IPS DF 6.9 (cell line): ENCODE data around the gene TMEM132C.

Source experiments
- DNase-seq: peaks from one replicate; pipeline ENCODE4 v3.0.0-alpha.2; 2013; ENCODE audit warnings: low read depth, low spot score
- H3K27ac ChIP-seq: one replicate; pipeline ENCODE4 v1.5.1; 2013; ENCODE audit warnings: low read length, control low read depth
- H3K27me3 ChIP-seq: 2 replicates; pipeline ENCODE4 v1.6.1; 2013; ENCODE audit warnings: mild to moderate bottlenecking, low read length; ENCODE audit not compliant: control insufficient read depth, insufficient read depth
- H3K36me3 ChIP-seq: 2 replicates; pipeline ENCODE4 v1.6.1; 2013; ENCODE audit warnings: low read length; ENCODE audit not compliant: control insufficient read depth, insufficient read depth
- H3K4me1 ChIP-seq: 2 replicates; pipeline ENCODE4 v1.6.1; 2013; ENCODE audit warnings: low read length; ENCODE audit not compliant: control insufficient read depth, insufficient read depth
- H3K4me3 ChIP-seq: 2 replicates; pipeline ENCODE4 v1.5.1; 2013; ENCODE audit warnings: mild to moderate bottlenecking, low read length
- H3K9me3 ChIP-seq: 2 replicates; pipeline ENCODE4 v1.6.1; 2013; ENCODE audit warnings: low read length, inconsistent platforms; ENCODE audit not compliant: control insufficient read depth, insufficient read depth
- WGBS: extraction: QIAGEN DNeasy Blood & Tissue Kit; methylation state at CpG from one replicate; pipeline ENCODE4 v1.1.7; 2013; ENCODE audit warnings: mixed read lengths, missing lambda C conversion rate; ENCODE audit not compliant: insufficient read length, insufficient coverage; 5-methylcytosine and 5-hydroxymethylcytosine counted together

TMEM132C gene

GRCh38 chr12:128711486-128711885 lies 444.5 kb downstream of the TMEM132C start:
- no peak overlapping the region for H3K27ac ChIP-seq
- no peaks in the 10 kb centered on the region for H3K4me1 ChIP-seq
- H3K36me3 ChIP-seq: no peaks in the 10 kb centered on the region
- WGBS: no CpG with 5 or more reads among the region's 9 CpGs
- no peaks in the 10 kb centered on the region for H3K27me3 ChIP-seq
- H3K4me3 ChIP-seq: no peak overlapping the region
- peaks cover 31% of the 10 kb centered on the region for H3K9me3 ChIP-seq
- no peak for DNase-seq

- H3K4me1 ChIP-seq: no peaks in the 10 kb centered on the region
- WGBS: no CpG with 5 or more reads among the region's 6 CpGs
- no peak overlapping the region for H3K4me3 ChIP-seq
- no peak for DNase-seq
- no peaks in the 10 kb centered on the region for H3K36me3 ChIP-seq
- H3K27me3 ChIP-seq: no peaks in the 10 kb centered on the region
- peaks cover 36% of the 10 kb centered on the region for H3K9me3 ChIP-seq
- no peak overlapping the region for H3K27ac ChIP-seq
Measured at GRCh38 chr12:128712622-128713021, 445.7 kb downstream of the TMEM132C start.

GRCh38 chr12:128715485-128715884 lies 448.5 kb downstream of the TMEM132C start:
- H3K4me3 ChIP-seq: no peak overlapping the region
- WGBS: no CpG with 5 or more reads among the region's 4 CpGs
- H3K4me1 ChIP-seq: no peaks in the 10 kb centered on the region
- peaks cover 36% of the 10 kb centered on the region for H3K9me3 ChIP-seq
- no peak for DNase-seq
- no peaks in the 10 kb centered on the region for H3K36me3 ChIP-seq
- no peaks in the 10 kb centered on the region for H3K27me3 ChIP-seq
- no peak overlapping the region for H3K27ac ChIP-seq

- H3K4me3 ChIP-seq: no peak overlapping the region
- no peaks in the 10 kb centered on the region for H3K4me1 ChIP-seq
- no peak for DNase-seq
- H3K27ac ChIP-seq: no peak overlapping the region
- no CpG with 5 or more reads among the region's 10 CpGs for WGBS
- H3K9me3 ChIP-seq: peaks cover 20% of the 10 kb centered on the region
- H3K36me3 ChIP-seq: no peaks in the 10 kb centered on the region
- no peaks in the 10 kb centered on the region for H3K27me3 ChIP-seq
Measured at GRCh38 chr12:128724468-128725046, 457.6 kb downstream of the TMEM132C start.

- no peaks in the 10 kb centered on the region for H3K36me3 ChIP-seq
- WGBS: no CpG with 5 or more reads among the region's 1 CpG
- DNase-seq: no peak
- peaks cover 22% of the 10 kb centered on the region for H3K9me3 ChIP-seq
- no peak overlapping the region for H3K27ac ChIP-seq
- H3K4me1 ChIP-seq: no peaks in the 10 kb centered on the region
- no peak overlapping the region for H3K4me3 ChIP-seq
- H3K27me3 ChIP-seq: no peaks in the 10 kb centered on the region
Measured at GRCh38 chr12:128726886-128727285, 459.9 kb downstream of the TMEM132C start.

- DNase-seq: no peak
- WGBS: no CpG with 5 or more reads among the region's 8 CpGs
- H3K27ac ChIP-seq: no peak overlapping the region
- no peaks in the 10 kb centered on the region for H3K36me3 ChIP-seq
- no peak overlapping the region for H3K4me3 ChIP-seq
- peaks cover 24% of the 10 kb centered on the region for H3K9me3 ChIP-seq
- H3K27me3 ChIP-seq: no peaks in the 10 kb centered on the region
- H3K4me1 ChIP-seq: no peaks in the 10 kb centered on the region
Measured at GRCh38 chr12:128727461-128727860, 460.5 kb downstream of the TMEM132C start.

- DNase-seq: no peak
- Histone ChIP-seq H3K27me3 (no peaks in the 10 kb centered on the region), H3K9me3 (peaks cover 23% of the 10 kb centered on the region), H3K27ac (no peak overlapping the region), H3K4me1 (no peaks in the 10 kb centered on the region), H3K4me3 (no peak overlapping the region), H3K36me3 (no peaks in the 10 kb centered on the region)
- no CpG with 5 or more reads among the region's 4 CpGs for WGBS
Measured at GRCh38 chr12:128727999-128728398, 461.0 kb downstream of the TMEM132C start.

- Histone ChIP-seq H3K36me3 (no peaks in the 10 kb centered on the region), H3K27me3 (no peaks in the 10 kb centered on the region), H3K4me3 (no peak overlapping the region), H3K4me1 (no peaks in the 10 kb centered on the region), H3K27ac (no peak overlapping the region), H3K9me3 (peaks cover 21% of the 10 kb centered on the region)
- WGBS: no CpG with 5 or more reads among the region's 8 CpGs
- no peak for DNase-seq
Measured at GRCh38 chr12:128729628-128730121, 462.7 kb downstream of the TMEM132C start.

- no peak for DNase-seq
- Histone ChIP-seq H3K36me3 (no peaks in the 10 kb centered on the region), H3K27ac (no peak overlapping the region), H3K4me3 (no peak overlapping the region), H3K4me1 (no peaks in the 10 kb centered on the region), H3K9me3 (peaks cover 21% of the 10 kb centered on the region), H3K27me3 (no peaks in the 10 kb centered on the region)
- WGBS: no CpG with 5 or more reads among the region's 5 CpGs
Measured at GRCh38 chr12:128734371-128734770, 467.4 kb downstream of the TMEM132C start.

GRCh38 chr12:128737292-128737966 lies 470.5 kb downstream of the TMEM132C start:
- Histone ChIP-seq H3K9me3 (peaks cover 18% of the 10 kb centered on the region), H3K36me3 (no peaks in the 10 kb centered on the region), H3K27ac (no peak overlapping the region), H3K27me3 (no peaks in the 10 kb centered on the region), H3K4me3 (no peak overlapping the region), H3K4me1 (no peaks in the 10 kb centered on the region)
- no peak for DNase-seq
- no CpG with 5 or more reads among the region's 3 CpGs for WGBS

- H3K27ac ChIP-seq: no peak overlapping the region
- no peak for DNase-seq
- H3K36me3 ChIP-seq: no peaks in the 10 kb centered on the region
- H3K4me1 ChIP-seq: no peaks in the 10 kb centered on the region
- peaks cover 15% of the 10 kb centered on the region for H3K9me3 ChIP-seq
- no peak overlapping the region for H3K4me3 ChIP-seq
- WGBS: no CpG with 5 or more reads among the region's 7 CpGs
- H3K27me3 ChIP-seq: no peaks in the 10 kb centered on the region
Measured at GRCh38 chr12:128743916-128744315, 476.9 kb downstream of the TMEM132C start.
